HG02588 (cell line): ENCODE results near the gene DDX5.

ENCODE experiments used
- ATAC-seq: cut with Tn5 transposase; IDR thresholded peaks from one replicate; pipeline ENCODE4 v1.9.1; 2021; ENCODE audit warnings: mild to moderate bottlenecking, moderate library complexity; ENCODE audit not compliant: unreplicated experiment

The DDX5 gene

GRCh38 chr17:64506201-64506575, at the start of gene DDX5:
DDX5 (minus strand) TSS chr17:64506289; CDS start chr17:64506119, 170 bp downstream.
- peak; percentile 51 for ATAC-seq

- ATAC-seq: no peak
Observed at GRCh38 chr17:64555281-64555680, 49.2 kb upstream of the DDX5 start.

GRCh38 chr17:64554028-64554637, 48.0 kb upstream of the DDX5 start:
- ATAC-seq: no peak

- no peak for ATAC-seq
Observed at GRCh38 chr17:64551461-64551860, 45.4 kb upstream of the DDX5 start.

- ATAC-seq: no peak
Observed at GRCh38 chr17:64547319-64547718, 41.2 kb upstream of the DDX5 start.

GRCh38 chr17:64546716-64547115, 40.6 kb upstream of the DDX5 start:
- no peak for ATAC-seq

GRCh38 chr17:64544742-64545141, 38.7 kb upstream of the DDX5 start:
- ATAC-seq: no peak

GRCh38 chr17:64540118-64540776, 34.2 kb upstream of the DDX5 start:
- ATAC-seq: no peak

- ATAC-seq: no peak
Observed at GRCh38 chr17:64538508-64539130, 32.5 kb upstream of the DDX5 start.

- ATAC-seq: no peak
Observed at GRCh38 chr17:64537488-64537887, 31.4 kb upstream of the DDX5 start.

- ATAC-seq: no peak
Observed at GRCh38 chr17:64536913-64537312, 30.8 kb upstream of the DDX5 start.

GRCh38 chr17:64535357-64535756, 29.3 kb upstream of the DDX5 start:
- ATAC-seq: no peak

GRCh38 chr17:64534187-64534586, 28.1 kb upstream of the DDX5 start:
- no peak for ATAC-seq

GRCh38 chr17:64533784-64534183, 27.7 kb upstream of the DDX5 start:
- ATAC-seq: no peak

GRCh38 chr17:64532409-64532808, 26.3 kb upstream of the DDX5 start:
- no peak for ATAC-seq

GRCh38 chr17:64531955-64532371, 25.9 kb upstream of the DDX5 start:
- no peak for ATAC-seq

GRCh38 chr17:64529221-64529620, 23.1 kb upstream of the DDX5 start:
- ATAC-seq: no peak

- no peak for ATAC-seq
Observed at GRCh38 chr17:64527914-64528313, 21.8 kb upstream of the DDX5 start.

GRCh38 chr17:64520359-64520758, 14.3 kb upstream of the DDX5 start:
- no peak for ATAC-seq

GRCh38 chr17:64519601-64520000, 13.5 kb upstream of the DDX5 start:
- ATAC-seq: no peak

- ATAC-seq: no peak
Observed at GRCh38 chr17:64515829-64516228, 9.7 kb upstream of the DDX5 start.

GRCh38 chr17:64515419-64515818, 9.3 kb upstream of the DDX5 start:
- ATAC-seq: no peak
